GM12892 (cell line): ENCODE results near the gene TTPAL.

Experiments used
- POLR2A ChIP-seq: IDR thresholded peaks from 2 replicates; pipeline ENCODE4 v1.6.1; 2011; ENCODE audit warnings: low read depth, low read length, control low read depth
- POLR2AphosphoS5 ChIP-seq: IDR thresholded peaks from 2 replicates; pipeline ENCODE4 v1.6.1; 2011; ENCODE audit warnings: low read depth, low read length, control low read depth
- TAF1 ChIP-seq: IDR thresholded peaks from 2 replicates; pipeline ENCODE4 v1.6.1; 2011; ENCODE audit warnings: low read depth, mild to moderate bottlenecking, control low read depth, low read length, borderline replicate concordance

DNA sequence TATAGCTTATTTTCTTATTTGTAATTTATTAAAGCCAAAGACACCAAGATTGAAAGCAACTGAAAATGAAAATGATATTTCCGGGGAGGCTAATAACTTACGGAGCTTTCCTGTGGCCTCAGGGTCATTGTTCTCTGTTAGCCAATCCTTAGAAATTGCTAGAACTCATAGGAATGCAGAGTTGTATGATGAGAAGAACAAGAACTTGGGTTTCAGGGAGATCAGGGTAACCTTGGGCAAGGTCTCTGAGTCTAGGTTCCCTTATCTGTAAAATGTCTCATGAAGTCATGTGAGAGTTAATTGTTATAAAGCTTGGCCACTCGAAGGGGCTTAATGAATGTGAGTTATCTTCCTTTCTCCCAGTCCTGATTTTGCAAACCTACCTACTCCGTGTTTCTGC is 66.3 kb downstream of the TTPAL start:
- TF ChIP-seq POLR2A = no peak
- TF ChIP-seq POLR2AphosphoS5 = no peak
- no peak for TF ChIP-seq TAF1
